Osteocyte (in vitro differentiated cells): ENCODE results near the gene TGFBI. TPM values are rescaled to one million over a fixed set of nuclear protein-coding genes. Genes with fewer than 3 reads are reported as not detected.

ENCODE experiments used
- DNase-seq: peaks from one replicate; pipeline ENCODE4 v3.0.0; 2021; ENCODE audit warnings: mixed read lengths; ENCODE audit not compliant: unreplicated experiment; ENCODE audit errors: extremely low spot score
- H3K27ac Mint-ChIP-seq: one replicate; pipeline ENCODE4 v1.8.0; 2021; ENCODE audit warnings: mild to moderate bottlenecking, mixed read lengths; ENCODE audit not compliant: unreplicated experiment
- H3K27me3 Mint-ChIP-seq: one replicate; pipeline ENCODE4 v1.8.0; 2021; ENCODE audit warnings: mixed read lengths; ENCODE audit not compliant: unreplicated experiment
- H3K36me3 Mint-ChIP-seq: one replicate; pipeline ENCODE4 v1.8.0; 2021; ENCODE audit warnings: mixed read lengths; ENCODE audit not compliant: unreplicated experiment
- H3K4me1 Mint-ChIP-seq: one replicate; pipeline ENCODE4 v1.8.0; 2021; ENCODE audit warnings: mixed read lengths; ENCODE audit not compliant: unreplicated experiment
- H3K4me3 Mint-ChIP-seq: one replicate; pipeline ENCODE4 v1.8.0; 2021; ENCODE audit warnings: mild to moderate bottlenecking, moderate library complexity, mixed read lengths; ENCODE audit not compliant: unreplicated experiment
- H3K9me3 Mint-ChIP-seq: one replicate; pipeline ENCODE4 v1.8.0; 2021; ENCODE audit warnings: mixed read lengths; ENCODE audit not compliant: unreplicated experiment
- CTCF ChIP-seq: fragments of 200-600 bp; sonication (generic); IDR thresholded peaks from 2 replicates; pipeline ENCODE4 v1.5.0; 2021; ENCODE audit warnings: antibody characterized with exemption, mild to moderate bottlenecking, moderate library complexity
- total RNA-seq: library from RNA; stranded (reverse); gene quantifications from 2 replicates; pipeline ENCODE4 v1.2.1, GENCODE V29; 2021

Gene TGFBI
- total RNA-seq, 1 donor from 2014 or later, result 267 TPM

GRCh38 chr5:136080113-136080482, 51.3 kb downstream of the TGFBI start:
- TF ChIP-seq CTCF, result no peak
- Mint-ChIP-seq H3K4me3 (no peak overlapping the region), H3K36me3 (no peaks in the 10 kb centered on the region), H3K27ac (no peak overlapping the region), H3K27me3 (peaks cover 9% of the 10 kb centered on the region), H3K4me1 (peaks cover 4% of the 10 kb centered on the region), H3K9me3 (no peaks in the 10 kb centered on the region)
- no peak for DNase-seq

- no peaks in the 10 kb centered on the region for H3K9me3 Mint-ChIP-seq
- TF ChIP-seq CTCF, result no peak
- H3K4me3 Mint-ChIP-seq, result no peak overlapping the region
- no peak overlapping the region for H3K27ac Mint-ChIP-seq
- H3K4me1 Mint-ChIP-seq, result peaks cover under 1% of the 10 kb centered on the region
- H3K27me3 Mint-ChIP-seq, result peaks cover 14% of the 10 kb centered on the region
- H3K36me3 Mint-ChIP-seq, result no peaks in the 10 kb centered on the region
- no peak for DNase-seq
Observed at GRCh38 chr5:136080483-136081216, 51.9 kb downstream of the TGFBI start.

- Mint-ChIP-seq H3K27me3 (peaks cover 16% of the 10 kb centered on the region), H3K36me3 (no peaks in the 10 kb centered on the region), H3K27ac (no peak overlapping the region), H3K9me3 (no peaks in the 10 kb centered on the region), H3K4me1 (no peaks in the 10 kb centered on the region), H3K4me3 (no peak overlapping the region)
- TF ChIP-seq CTCF, result no peak
- no peak for DNase-seq
Observed at GRCh38 chr5:136081217-136081591, 52.4 kb downstream of the TGFBI start.

- H3K4me1 Mint-ChIP-seq, result no peaks in the 10 kb centered on the region
- peak; percentile 91 for DNase-seq
- H3K36me3 Mint-ChIP-seq, result no peaks in the 10 kb centered on the region
- H3K9me3 Mint-ChIP-seq, result no peaks in the 10 kb centered on the region
- H3K27me3 Mint-ChIP-seq, result peaks cover 19% of the 10 kb centered on the region
- no peak overlapping the region for H3K27ac Mint-ChIP-seq
- TF ChIP-seq CTCF, result peak; percentile 89
- H3K4me3 Mint-ChIP-seq, result no peak overlapping the region
Observed at GRCh38 chr5:136082390-136083193, 53.8 kb downstream of the TGFBI start.

GRCh38 chr5:136084698-136085097, 55.9 kb downstream of the TGFBI start:
- Mint-ChIP-seq H3K27me3 (peaks cover 15% of the 10 kb centered on the region), H3K4me3 (no peak overlapping the region)
- no peak for DNase-seq

More at GRCh38 chr5:136084698-136085097, 55.9 kb downstream of the TGFBI start:
- Mint-ChIP-seq H3K4me1 (no peaks in the 10 kb centered on the region), H3K27ac (no peak overlapping the region), H3K9me3 (no peaks in the 10 kb centered on the region), H3K36me3 (no peaks in the 10 kb centered on the region)
- TF ChIP-seq CTCF, result no peak
